GM18951 (cell line): ENCODE results near the gene ANO4.

ENCODE experiments used
- POLR2A ChIP-seq: IDR thresholded peaks from 4 replicates; pipeline ENCODE4 v1.6.1; 2011; ENCODE audit warnings: mild to moderate bottlenecking; ENCODE audit not compliant: insufficient read length, insufficient read depth; ENCODE audit errors: extremely low read depth
- in situ Hi-C: fragments of 300-500 bp; cut with MboI; formaldehyde crosslinking; loops from one replicate; pipeline ENCODE4 v1.12.0; 2022; ENCODE audit warnings: low sequenced_read_pairs, mixed read lengths, inconsistent platforms; ENCODE audit not compliant: unreplicated experiment

The ANO4 gene

DNA sequence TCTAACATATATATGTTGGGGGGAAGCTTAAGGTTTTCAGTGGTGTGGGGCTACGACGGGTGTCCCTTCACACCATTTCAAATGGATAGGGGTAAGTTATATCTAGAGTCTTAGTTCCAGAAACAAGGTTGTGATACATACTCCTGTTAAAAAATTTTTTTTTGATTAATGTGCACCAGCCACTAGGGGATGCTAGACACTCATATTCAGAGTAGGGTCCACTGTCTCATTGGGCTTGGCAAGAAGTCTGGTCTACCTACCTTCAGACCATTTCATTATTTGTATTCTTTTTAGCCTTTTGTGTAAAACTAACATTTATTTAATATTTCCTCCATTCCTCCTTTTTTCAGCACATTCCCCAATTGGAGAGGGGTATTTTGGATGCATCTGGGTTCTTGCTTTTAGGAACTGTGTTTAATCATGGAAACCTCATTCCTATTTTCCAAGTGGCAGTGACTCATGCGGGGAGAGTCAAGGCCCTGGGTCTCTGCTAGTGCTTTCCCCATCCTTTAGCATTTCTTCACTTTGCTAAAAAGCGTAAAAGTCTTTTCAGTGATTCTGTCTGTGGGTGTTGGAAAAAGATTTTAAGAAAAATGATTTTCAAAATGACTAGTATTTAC lies 33.4 kb downstream of the ANO4 start:
- in situ Hi-C loops = no loop called here
- TF ChIP-seq POLR2A = no peak

DNA sequence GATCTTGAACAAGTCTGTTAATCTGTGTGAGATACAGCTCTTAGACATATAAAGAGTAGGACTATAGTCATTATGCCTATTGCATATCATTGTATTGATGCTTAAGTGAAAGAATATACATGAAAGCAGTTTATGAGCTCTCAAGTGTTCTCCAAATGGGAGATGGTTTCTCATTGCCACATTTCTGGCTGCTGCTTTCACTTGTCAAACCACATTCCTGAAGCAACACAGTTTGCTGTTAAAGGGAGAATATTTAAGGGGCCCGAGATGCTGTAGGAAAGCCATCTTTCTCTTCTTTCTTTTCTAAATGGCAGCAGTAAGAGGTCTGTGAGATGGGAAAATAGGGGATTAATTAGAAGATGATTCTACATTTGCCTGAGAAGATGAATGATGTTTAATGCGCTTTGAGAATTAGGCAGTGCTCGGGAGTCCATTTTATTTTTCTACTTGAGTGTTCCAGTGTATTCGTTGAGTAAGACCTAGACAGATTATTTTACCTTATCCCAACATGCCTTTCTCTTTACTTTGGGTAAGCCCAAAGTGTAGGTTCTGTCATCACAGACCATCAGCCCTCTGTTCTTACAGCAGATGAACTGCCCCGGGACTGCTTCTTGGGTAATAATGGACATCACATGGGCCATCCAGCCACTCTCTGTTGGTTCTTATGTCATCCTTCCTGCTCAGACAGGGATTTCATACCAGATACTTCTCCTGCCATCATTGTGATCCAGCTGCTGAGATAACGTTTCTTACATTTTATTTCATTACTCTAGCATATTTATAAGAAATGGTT lies 35.6 kb downstream of the ANO4 start:
- in situ Hi-C loops = no loop called here
- TF ChIP-seq POLR2A = no peak

DNA sequence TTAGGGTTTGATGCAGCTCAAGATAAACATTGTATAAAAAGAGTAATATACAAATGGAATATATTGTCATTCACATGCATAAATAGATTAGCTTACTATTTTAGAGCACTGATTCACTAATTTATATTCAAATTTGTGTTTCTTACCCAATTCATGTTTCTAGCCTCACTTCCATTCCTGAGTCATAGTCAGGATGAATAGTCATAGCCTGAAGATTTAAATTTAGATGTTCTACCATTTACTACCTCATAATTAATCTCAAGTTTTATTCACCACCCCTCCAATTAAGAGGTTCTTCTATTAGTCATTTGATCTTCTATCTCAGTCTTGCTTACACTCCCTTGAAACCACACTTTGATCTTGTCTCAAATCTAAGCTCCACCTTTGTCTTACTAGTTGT lies 38.7 kb downstream of the ANO4 start:
- in situ Hi-C loops = no loop called here

DNA sequence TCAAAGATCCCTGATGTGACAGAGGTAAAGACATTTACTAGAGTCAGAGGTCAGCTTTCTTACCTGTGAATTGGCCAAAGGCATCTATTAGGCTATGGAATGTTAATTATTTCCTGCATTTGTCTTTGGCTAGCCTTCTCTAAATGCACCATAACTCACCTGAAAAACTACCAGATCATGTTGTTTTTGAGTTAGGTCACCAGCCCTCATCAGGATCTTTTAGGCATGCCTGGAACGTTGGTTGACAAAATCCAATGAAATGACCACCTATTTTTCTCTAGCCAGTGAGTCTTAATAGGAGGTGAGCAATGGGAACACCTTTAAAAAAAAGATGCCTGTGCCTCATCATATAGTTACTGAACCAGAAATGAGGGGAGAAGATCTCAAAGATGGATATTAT lies 46.2 kb downstream of the ANO4 start:
- no peak for TF ChIP-seq POLR2A
- in situ Hi-C loops = no loop called here

More for the DNA sequence above, 38.7 kb downstream of the ANO4 start:
- no peak for TF ChIP-seq POLR2A

DNA sequence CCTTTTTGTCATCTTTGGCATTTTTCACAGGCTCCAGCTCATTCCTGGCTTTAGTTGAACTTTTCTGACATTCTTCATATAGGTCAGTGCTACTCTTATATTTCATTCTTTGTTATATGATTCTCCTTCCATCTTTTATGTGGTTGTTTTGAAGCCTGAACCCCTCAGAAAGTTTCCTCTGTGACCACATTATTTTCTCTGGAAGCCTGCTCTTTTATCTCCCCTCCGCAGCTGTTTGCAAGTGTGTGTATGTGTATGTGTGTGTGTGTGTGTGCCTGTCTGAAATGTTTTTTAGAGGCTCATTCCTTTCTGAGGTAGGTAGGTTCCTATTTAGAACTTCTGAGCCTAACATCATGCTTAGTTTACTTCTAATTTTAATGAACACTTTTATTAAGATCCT lies 47.6 kb downstream of the ANO4 start:
- TF ChIP-seq POLR2A = no peak
- in situ Hi-C loops = no loop called here

DNA sequence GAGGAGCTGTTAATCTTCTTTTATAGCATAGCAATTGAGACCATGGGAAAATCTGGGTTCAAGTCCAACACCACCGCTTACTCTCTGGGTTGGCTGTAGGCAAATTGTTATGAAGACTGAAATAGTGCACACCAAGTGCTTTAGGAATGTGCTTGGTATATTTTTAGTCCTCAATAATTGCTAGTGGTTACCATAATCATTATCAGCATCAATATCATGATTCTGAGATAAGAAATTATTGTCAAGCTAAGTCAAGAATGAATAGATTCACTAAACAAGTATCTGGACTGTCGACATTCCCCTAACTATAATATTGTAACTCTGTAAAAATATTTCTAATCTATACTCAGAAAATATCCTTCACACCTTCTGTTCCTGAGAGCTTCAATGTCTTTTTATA lies 48.5 kb downstream of the ANO4 start:
- in situ Hi-C loops = no loop called here
- TF ChIP-seq POLR2A = no peak

DNA sequence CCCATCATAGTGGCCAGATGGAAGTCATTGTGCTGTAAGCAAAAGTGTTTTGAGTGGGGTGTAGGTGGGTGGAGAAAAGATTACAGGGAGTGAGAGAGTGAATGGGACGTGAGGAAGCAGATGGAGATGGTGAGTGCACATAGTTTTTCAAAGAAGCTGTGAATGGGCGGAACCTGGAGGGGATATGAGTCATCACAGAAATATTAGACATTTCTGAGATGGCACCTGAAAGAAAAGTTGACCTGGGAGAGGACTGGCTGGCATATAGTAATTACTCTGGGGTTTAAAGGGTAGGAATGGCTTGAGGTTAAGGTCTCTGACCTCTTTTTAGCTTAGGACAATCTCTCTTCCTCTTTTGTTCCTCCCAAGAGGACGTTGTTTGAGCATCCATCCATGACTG lies 50.5 kb downstream of the ANO4 start:
- no peak for TF ChIP-seq POLR2A
- in situ Hi-C loops = no loop called here

DNA sequence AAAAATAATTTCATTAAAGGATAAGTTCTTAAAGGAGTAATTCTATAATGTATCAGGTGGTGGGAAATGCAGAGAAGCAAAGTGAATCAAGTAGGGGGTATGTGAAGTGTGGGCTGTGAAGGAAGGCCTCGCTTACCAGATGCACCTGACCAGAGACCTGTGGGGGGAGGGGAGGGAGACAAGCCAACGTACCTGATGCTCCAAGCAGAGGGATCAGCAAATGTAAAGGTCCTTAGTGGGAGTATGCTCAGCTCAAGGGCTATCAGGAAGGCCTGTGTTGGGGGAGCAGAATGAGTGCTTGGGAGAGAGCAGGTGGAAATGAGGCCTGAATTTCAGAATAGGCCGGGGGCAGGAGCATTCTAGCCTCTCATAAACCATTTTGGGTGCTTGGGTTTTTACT lies 57.1 kb downstream of the ANO4 start:
- in situ Hi-C loops = no loop called here
- TF ChIP-seq POLR2A = no peak

DNA sequence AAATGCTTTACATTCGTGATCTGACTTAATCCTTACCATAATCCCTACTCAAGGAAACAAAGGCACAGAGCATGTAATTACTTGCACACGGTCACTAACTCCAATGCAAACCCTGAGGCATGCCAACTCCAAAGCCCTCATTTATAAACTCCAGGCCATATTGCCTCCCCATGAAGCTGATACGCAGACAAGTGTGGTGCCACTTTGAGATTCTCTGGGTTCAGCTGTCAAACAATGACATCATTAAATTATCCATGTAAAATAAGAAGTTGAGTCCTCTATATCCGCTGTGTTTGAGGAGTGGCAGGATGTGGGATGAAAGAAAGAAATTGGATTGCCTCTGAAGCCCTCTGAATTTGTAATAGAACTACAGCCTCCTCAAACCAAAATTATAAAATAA lies 62.8 kb downstream of the ANO4 start:
- in situ Hi-C loops = no loop called here
- TF ChIP-seq POLR2A = no peak

DNA sequence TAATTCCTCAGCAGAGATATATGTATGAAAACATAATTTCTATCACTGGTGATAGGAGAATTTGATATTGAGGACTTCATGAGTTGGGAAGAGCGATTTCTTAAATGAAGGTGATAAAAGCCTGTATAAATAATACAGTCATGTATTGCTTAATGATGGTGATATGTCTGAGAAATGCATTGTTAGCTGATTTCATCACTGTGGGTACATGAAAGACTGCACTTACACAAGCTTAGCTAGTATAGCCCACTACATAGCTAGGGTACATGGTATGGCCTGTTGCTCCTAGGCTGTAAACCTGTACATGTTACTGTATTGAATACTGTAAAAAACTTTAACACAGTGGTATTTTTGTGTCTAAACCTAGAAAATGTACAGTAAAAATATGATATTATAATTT lies 63.4 kb downstream of the ANO4 start:
- in situ Hi-C loops = no loop called here
- no peak for TF ChIP-seq POLR2A

DNA sequence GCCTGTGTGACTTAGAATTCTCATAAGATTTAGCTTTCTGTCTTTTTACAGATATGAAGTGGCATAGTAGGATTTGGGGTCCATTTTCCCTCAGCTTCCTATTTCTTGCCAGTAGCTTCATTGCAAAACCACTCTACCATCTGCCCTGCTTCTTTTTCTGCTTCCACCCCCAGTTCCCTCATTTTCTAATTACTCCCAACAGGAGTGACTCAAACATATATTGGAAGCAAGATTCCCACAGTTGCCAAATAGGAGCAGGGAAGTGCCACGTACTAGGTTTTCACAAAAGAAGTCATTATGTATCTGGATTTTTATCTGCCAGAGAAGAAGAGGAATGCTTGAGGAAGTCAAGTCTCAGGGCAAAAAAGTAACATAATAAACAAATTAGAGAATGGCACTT lies 64.1 kb downstream of the ANO4 start:
- in situ Hi-C loops = no loop called here
- no peak for TF ChIP-seq POLR2A

DNA sequence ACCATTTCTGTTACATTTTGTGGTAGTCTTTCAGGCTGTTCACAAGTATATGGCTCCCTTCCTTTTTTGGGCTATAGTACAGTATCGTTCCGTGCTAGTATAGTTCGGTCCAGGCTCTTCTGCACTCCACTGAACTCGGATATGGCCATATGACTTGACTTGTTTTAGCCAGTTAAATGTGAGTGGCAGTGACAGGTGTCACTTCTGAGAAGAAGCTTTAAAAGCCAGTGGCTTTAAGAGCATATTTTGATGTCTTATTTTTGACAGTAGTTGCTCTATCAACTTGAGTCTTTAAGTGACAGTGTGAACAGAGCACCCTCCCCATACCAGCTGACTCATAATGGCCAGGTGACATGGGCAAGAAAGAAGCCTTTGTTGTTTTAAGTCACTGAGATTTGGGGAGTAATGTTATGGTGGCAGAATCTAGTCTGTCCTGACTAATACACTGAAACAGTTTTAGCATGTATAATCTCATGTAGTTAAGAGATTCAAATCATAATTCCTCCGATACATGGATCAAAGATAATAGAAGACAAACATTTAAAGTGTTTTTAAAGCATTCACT lies 64.6 kb downstream of the ANO4 start:
- in situ Hi-C loops = no loop called here
- no peak for TF ChIP-seq POLR2A

DNA sequence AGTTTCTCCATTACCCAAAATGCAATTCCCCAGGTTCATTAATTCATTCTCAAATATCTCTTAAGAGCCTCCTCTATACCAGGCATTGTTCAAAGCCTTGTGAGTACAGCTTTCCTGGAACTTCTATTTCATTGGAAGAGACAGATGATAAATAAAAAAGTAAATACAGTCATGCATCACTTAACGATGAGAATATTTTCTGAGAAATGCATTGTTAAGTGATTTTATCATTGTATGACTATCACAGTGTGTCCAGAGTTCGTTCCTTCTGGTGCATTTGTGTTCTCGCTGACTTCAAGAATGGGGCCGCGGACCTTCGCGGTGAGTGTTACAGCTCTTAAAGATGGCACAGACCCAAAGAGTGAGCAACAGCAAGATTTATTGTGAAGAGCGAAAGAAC lies 66.0 kb downstream of the ANO4 start:
- in situ Hi-C loops = no loop called here
- no peak for TF ChIP-seq POLR2A

DNA sequence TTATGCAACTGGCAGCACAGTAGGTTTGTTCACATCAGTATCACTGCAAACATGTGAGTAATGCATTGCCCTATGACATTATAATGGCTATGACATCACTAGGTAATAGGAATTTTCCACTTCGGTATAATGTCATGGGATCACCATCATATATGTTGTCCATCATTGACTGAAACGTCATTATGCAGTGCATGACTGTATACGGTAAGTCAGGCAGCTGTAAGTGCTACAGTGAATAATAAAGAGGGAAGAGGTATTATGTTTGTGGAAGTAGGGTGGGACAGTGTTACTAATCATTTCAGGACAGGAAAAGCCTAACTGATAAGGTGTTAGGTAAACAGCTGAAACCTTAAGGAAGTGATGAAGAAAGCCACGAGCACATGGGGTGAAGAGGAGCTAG lies 68.1 kb downstream of the ANO4 start:
- in situ Hi-C loops = no loop called here
- TF ChIP-seq POLR2A = no peak
